Spleen (tissue), 11 donors: Measurements from ENCODE around the gene ZNF764. TPM values are rescaled to one million over a fixed set of nuclear protein-coding genes. Genes with fewer than 3 reads are reported as not detected.

Source experiments
- DNase-seq: peaks from one replicate; pipeline ENCODE4 v3.0.0-alpha.2; 2020
- H3K27ac ChIP-seq, 8 donors: fragments of 200-600 bp; sonication (generic) in 7 of 8; 1 replicate in 4 of 8; 2 replicates in 4 of 8; pipeline versions ENCODE4 v1.5.0 to v1.8.0; 2016 to 2021; ENCODE audit warnings: inconsistent platforms in 4 of 8, mild to moderate bottlenecking in 4 of 8, moderate library complexity in 1 of 8
- H3K27me3 ChIP-seq, 7 donors: fragments of 200-600 bp; sonication (generic) in 6 of 7; replicated peaks in 1 of 7; 1 replicate in 4 of 7; 2 replicates in 3 of 7; pipeline versions ENCODE4 v1.5.0 to v1.8.0; 2016 to 2021; ENCODE audit warnings: inconsistent platforms in 3 of 7, mild to moderate bottlenecking in 1 of 7
- H3K36me3 ChIP-seq, 6 donors: fragments of 200-600 bp; sonication (generic) in 5 of 6; 1 replicate in 4 of 6; 2 replicates in 2 of 6; pipeline versions ENCODE4 v1.5.0 to v1.8.0; 2016 to 2021; ENCODE audit warnings: inconsistent platforms in 2 of 6
- H3K4me1 ChIP-seq, 6 donors: fragments of 200-600 bp; sonication (generic) in 5 of 6; 1 replicate in 3 of 6; 2 replicates in 3 of 6; pipeline versions ENCODE4 v1.5.0 to v1.8.0; 2016 to 2021; ENCODE audit warnings: inconsistent platforms in 3 of 6
- H3K4me3 ChIP-seq, 8 donors: fragments of 200-600 bp; sonication (generic) in 7 of 8; 1 replicate in 4 of 8; 2 replicates in 4 of 8; pipeline versions ENCODE4 v1.5.0 to v1.8.0; 2016 to 2021; ENCODE audit warnings: inconsistent platforms in 4 of 8, mild to moderate bottlenecking in 4 of 8, moderate library complexity in 2 of 8
- H3K9me3 ChIP-seq, 8 donors: fragments of 200-600 bp; sonication (generic) in 7 of 8; 1 replicate in 4 of 8; 2 replicates in 4 of 8; pipeline versions ENCODE4 v1.5.0 to v1.8.0; 2016 to 2021; ENCODE audit warnings: inconsistent platforms in 4 of 8
- POLR2A ChIP-seq, 3 donors: fragments of 450-650 bp; IDR thresholded peaks; one replicate each; pipeline ENCODE4 v1.5.1; 2017; ENCODE audit warnings: antibody characterized with exemption in 3 of 3, mild to moderate bottlenecking in 1 of 3
- POLR2AphosphoS5 ChIP-seq, 3 donors: sonication (generic); formaldehyde crosslinking; IDR thresholded peaks; one replicate each; pipeline ENCODE4 v1.5.1; 2017; ENCODE audit warnings: antibody characterized with exemption in 3 of 3
- WGBS, 5 donors: extraction: QIAGEN DNeasy Blood & Tissue Kit in 3 of 5; methylation state at CpG; one replicate each; pipeline versions ENCODE4 v1.1.5 to v1.1.7; 2013 to 2018; 5-methylcytosine and 5-hydroxymethylcytosine counted together
- intact Hi-C: fragments of 100-400 bp; cut with DNase I; formaldehyde crosslinking; loops from one replicate; pipeline ENCODE4 v1.15.0; 2023; ENCODE audit warnings: low total_unique reads
- polyA plus RNA-seq, 3 donors: library from polyadenylated mRNA; stranded (reverse); fragments of 200-250 nt; gene quantifications; one replicate each; pipeline ENCODE4 v1.2.1, GENCODE V29; 2013
- total RNA-seq, 7 donors: library from RNA; depleted of rRNA in 3 of 7; stranded (reverse); fragments of >200 nt in 3 of 7; fragmentation: NEBNext Ultra II Directional in 4 of 7; extraction: Animal tissue kit (Norgen Biotek cat#: 25700) in 4 of 7; gene quantifications; one replicate each; pipeline versions ENCODE4 v1.1.0 to v1.2.1, GENCODE V29; 2016 to 2021
- TF ChIP-seq, protein P1 (sequence below), 11 experiments: fragments of 200-600 bp in 7 of 11; fragments of 450-650 bp in 4 of 11; sonication (generic) in 4 of 11; IDR thresholded peaks in 8 of 11; conservative IDR thresholded peaks in 3 of 11; 1 replicate in 7 of 11; 2 replicates in 4 of 11; pipeline versions ENCODE4 v1.4.0 to v1.8.0; 2016 to 2021; ENCODE audit warnings: antibody characterized with exemption in 11 of 11, inconsistent platforms in 4 of 11, mild to moderate bottlenecking in 1 of 11
- donor health status: healthy with polysubstance abuse.
- donor health status: DM: no; HTN: no; CAD: no; lungs with moderate emphysema.
- donor health status: DM: no; HTN: no; CAD: no.
- donor health status: Bipolar disorder and iron deficiency.
- donor health status: healthy.
- donor health status: DM: no; HTN: no; CAD: no.
- donor health status: DM: yes; HTN: yes; CAD: no.

Gene ZNF764
- total and polyA plus RNA-seq, 10 donors: 3.4 to 18.6 (median 13.2) TPM

DNA sequence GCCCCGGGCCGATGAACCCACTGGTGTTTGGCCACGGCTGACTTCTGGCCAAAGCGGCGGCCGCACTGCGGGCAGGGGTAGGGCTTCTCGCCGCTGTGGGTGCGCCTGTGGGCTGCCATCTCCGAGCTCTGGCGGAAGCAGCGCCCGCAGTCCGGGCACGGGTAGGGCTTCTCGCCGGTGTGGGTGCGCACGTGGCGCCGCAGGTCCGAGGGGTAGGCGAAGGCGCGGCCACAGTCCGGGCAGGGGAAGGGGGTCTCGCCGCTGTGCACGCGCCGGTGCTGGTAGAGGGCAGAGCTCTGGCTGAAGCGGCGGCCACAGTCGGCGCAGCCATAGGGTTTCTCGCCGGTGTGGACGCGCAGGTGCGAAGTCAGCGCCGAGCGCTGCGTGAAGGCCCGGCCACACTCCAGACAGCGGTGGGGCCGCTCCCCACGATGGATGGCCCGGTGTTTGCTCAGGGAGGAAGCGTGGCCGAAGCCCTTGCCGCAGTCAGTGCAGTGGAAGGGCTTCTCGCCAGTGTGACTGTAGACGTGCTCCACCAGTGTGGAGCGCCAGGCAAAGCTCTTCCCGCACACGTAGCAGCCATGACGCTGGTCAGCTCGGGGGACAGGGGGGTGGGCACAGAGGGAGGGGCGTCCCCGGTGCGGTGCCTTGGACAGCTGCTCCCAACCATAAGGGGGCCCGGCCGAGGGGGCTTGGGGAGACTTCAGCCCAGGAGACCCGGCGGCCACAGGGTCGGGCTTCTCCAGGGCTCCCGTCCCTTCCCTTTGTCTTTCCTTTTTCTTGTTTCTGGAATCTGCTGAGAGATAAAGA lies 2.7 kb downstream of the ZNF764 start:
- DNase-seq: peak; percentile 80
- H3K4me3 ChIP-seq: no peak overlapping the region

DNA sequence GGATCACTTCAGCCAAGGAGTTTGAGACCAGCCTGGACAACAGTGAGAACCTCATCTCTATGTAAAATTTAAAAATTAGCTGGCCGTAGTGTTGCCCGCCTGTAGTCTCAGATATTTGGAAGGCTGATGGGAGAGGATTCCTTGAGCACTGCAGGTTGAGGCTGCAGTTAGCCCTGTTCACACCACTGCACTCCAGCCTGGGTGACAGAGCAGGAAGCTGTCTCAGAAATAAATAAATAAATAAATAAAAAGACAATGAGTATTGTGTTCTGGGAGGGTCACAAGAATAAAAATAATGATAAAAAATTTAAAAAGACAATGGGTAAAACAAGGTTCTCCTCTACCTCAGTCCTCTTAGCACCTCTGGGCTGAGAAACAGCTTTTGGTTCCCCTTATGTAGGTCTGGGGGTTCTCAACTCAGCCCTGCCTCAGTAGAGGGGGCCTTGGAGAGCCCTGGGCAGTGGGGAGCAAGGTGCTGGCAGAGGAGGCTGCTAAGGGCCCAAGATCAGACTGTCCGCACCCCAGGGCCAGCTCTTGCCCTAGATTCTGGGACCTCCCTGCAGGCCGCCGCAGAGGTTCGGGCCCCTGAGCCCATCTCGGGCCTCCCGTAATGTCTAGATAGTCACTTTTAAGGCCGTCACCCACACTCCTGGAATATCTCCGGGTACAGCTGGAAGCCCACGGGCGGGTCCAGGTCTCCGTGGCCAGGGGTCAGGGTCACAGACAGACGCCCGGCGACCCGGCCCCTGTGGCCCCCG lies 3.4 kb downstream of the ZNF764 start:
- Histone ChIP-seq H3K27ac (no peak overlapping the region), H3K27me3 (no peaks in the 10 kb centered on the region), H3K4me3 (no peak overlapping the region), H3K36me3 (peaks cover 0 to 44% (median 23%) of the 10 kb centered on the region in 6 donors), H3K4me1 (peaks cover 18 to 87% (median 58%) of the 10 kb centered on the region in 6 donors), H3K9me3 (no peaks in the 10 kb centered on the region)
- WGBS, 5 donors: 90 to 95% (median 94%) methylated on average over 7 to 18 of the region's 18 CpGs
- intact Hi-C loops: no loop called here
- no peak for DNase-seq
- TF ChIP-seq, protein P1, sequence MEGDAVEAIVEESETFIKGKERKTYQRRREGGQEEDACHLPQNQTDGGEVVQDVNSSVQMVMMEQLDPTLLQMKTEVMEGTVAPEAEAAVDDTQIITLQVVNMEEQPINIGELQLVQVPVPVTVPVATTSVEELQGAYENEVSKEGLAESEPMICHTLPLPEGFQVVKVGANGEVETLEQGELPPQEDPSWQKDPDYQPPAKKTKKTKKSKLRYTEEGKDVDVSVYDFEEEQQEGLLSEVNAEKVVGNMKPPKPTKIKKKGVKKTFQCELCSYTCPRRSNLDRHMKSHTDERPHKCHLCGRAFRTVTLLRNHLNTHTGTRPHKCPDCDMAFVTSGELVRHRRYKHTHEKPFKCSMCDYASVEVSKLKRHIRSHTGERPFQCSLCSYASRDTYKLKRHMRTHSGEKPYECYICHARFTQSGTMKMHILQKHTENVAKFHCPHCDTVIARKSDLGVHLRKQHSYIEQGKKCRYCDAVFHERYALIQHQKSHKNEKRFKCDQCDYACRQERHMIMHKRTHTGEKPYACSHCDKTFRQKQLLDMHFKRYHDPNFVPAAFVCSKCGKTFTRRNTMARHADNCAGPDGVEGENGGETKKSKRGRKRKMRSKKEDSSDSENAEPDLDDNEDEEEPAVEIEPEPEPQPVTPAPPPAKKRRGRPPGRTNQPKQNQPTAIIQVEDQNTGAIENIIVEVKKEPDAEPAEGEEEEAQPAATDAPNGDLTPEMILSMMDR (IDR thresholded peaks at IDR 0.05 in 8 of 11, conservative IDR thresholded peaks at IDR 0.05 in 3 of 11): no peak
- TF ChIP-seq POLR2AphosphoS5 (IDR thresholded peaks at IDR 0.05): no peak
- TF ChIP-seq POLR2A (IDR thresholded peaks at IDR 0.05): no peak

More for the DNA sequence above, 2.7 kb downstream of the ZNF764 start:
- 94 to 98% (median 97%) methylated on average over 50 to 69 of the region's 69 CpGs for WGBS, 5 donors
- TF ChIP-seq, protein P1 (IDR thresholded peaks at IDR 0.05 in 8 of 11, conservative IDR thresholded peaks at IDR 0.05 in 3 of 11): no peak
- TF ChIP-seq POLR2AphosphoS5 (IDR thresholded peaks at IDR 0.05) (peak in 2 of 3 donors; percentile 13 to 34), POLR2A (IDR thresholded peaks at IDR 0.05) (no peak)
- Histone ChIP-seq H3K4me1 (peaks cover 18 to 94% (median 59%) of the 10 kb centered on the region in 6 donors), H3K9me3 (no peaks in the 10 kb centered on the region), H3K36me3 (peaks cover 0 to 44% (median 23%) of the 10 kb centered on the region in 6 donors), H3K27me3 (no peaks in the 10 kb centered on the region), H3K27ac (no peak overlapping the region)
- intact Hi-C loops: no loop called here

DNA sequence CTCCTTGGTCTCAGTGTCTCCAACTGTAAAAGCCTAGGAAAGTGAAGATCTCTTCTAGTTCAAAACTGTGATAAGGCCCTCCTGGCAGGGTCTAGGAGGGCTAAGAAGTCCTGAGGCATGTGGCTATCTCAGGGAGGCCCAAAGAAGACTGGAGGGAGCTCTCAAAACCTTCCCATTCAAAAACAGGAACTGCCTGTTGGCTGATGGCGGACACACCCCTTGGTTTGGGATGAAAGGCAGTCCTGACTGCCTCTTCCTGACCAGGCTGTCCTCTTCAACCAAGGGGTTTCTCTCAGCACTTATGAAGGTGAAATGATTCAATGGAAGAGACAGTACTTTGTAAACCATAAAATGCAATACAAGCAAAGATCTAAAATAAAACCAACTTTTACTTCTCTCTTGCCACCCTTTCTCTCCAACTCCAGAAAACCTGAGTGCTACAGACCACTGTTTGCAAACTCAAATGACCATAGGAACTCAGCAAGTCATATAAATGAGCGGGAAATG lies 4.7 kb downstream of the ZNF764 start:
- no peak for DNase-seq
- 63 to 86% (median 75%) methylated on average over 2 of the region's 2 CpGs for WGBS, 5 donors

More for the DNA sequence above, 4.7 kb downstream of the ZNF764 start:
- Histone ChIP-seq H3K27me3 (no peaks in the 10 kb centered on the region), H3K4me1 (peaks cover 18 to 74% (median 51%) of the 10 kb centered on the region in 6 donors), H3K36me3 (peaks cover 0 to 44% (median 23%) of the 10 kb centered on the region in 6 donors), H3K27ac (peak overlapping the region in 5 of 8 donors; percentile 8 to 65 (median 43)), H3K4me3 (no peak overlapping the region), H3K9me3 (no peaks in the 10 kb centered on the region)
- no peak for TF ChIP-seq POLR2A (IDR thresholded peaks at IDR 0.05)
- TF ChIP-seq, protein P1 (IDR thresholded peaks at IDR 0.05 in 8 of 11, conservative IDR thresholded peaks at IDR 0.05 in 3 of 11): no peak
- no peak for TF ChIP-seq POLR2AphosphoS5 (IDR thresholded peaks at IDR 0.05)
- intact Hi-C loops: no loop called here
